Astrocyte of the cerebellum (primary cell): Measurements from ENCODE around the gene HCAR2.

Source experiments
- DNase-seq: peaks from one replicate; pipeline ENCODE4 v3.0.0-alpha.2; 2011; ENCODE audit warnings: low read depth
- H3K4me3 ChIP-seq: 2 replicates; pipeline ENCODE4 v1.5.1; 2011; ENCODE audit warnings: mild to moderate bottlenecking, low read depth, low read length, moderate library complexity
- in situ Hi-C: cut with HindIII; loops from 2 replicates; pipeline ENCODE4 v1.10.0; 2017; ENCODE audit warnings: low sequenced_read_pairs
- TF ChIP-seq, protein P1 (sequence below): IDR thresholded peaks from 2 replicates; pipeline ENCODE4 v1.5.1; 2012; ENCODE audit warnings: low read length, low read depth, moderate library complexity, mild to moderate bottlenecking; ENCODE audit errors: missing control alignments

Gene HCAR2

GRCh38 chr12:122740351-122740750 lies 37.2 kb upstream of the HCAR2 start:
- no peak overlapping the region for H3K4me3 ChIP-seq
- in situ Hi-C loops, result no loop called here
- TF ChIP-seq, protein P1, sequence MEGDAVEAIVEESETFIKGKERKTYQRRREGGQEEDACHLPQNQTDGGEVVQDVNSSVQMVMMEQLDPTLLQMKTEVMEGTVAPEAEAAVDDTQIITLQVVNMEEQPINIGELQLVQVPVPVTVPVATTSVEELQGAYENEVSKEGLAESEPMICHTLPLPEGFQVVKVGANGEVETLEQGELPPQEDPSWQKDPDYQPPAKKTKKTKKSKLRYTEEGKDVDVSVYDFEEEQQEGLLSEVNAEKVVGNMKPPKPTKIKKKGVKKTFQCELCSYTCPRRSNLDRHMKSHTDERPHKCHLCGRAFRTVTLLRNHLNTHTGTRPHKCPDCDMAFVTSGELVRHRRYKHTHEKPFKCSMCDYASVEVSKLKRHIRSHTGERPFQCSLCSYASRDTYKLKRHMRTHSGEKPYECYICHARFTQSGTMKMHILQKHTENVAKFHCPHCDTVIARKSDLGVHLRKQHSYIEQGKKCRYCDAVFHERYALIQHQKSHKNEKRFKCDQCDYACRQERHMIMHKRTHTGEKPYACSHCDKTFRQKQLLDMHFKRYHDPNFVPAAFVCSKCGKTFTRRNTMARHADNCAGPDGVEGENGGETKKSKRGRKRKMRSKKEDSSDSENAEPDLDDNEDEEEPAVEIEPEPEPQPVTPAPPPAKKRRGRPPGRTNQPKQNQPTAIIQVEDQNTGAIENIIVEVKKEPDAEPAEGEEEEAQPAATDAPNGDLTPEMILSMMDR, result no peak
- DNase-seq, result no peak

- TF ChIP-seq, protein P1, result no peak
- H3K4me3 ChIP-seq, result no peak overlapping the region
- in situ Hi-C loops, result no loop called here
- DNase-seq, result no peak
Measured at GRCh38 chr12:122738571-122738970, 35.4 kb upstream of the HCAR2 start.

- in situ Hi-C loops, result no loop called here
- H3K4me3 ChIP-seq, result no peak overlapping the region
- TF ChIP-seq, protein P1, result no peak
- DNase-seq, result no peak
Measured at GRCh38 chr12:122732611-122733010, 29.5 kb upstream of the HCAR2 start.

DNA sequence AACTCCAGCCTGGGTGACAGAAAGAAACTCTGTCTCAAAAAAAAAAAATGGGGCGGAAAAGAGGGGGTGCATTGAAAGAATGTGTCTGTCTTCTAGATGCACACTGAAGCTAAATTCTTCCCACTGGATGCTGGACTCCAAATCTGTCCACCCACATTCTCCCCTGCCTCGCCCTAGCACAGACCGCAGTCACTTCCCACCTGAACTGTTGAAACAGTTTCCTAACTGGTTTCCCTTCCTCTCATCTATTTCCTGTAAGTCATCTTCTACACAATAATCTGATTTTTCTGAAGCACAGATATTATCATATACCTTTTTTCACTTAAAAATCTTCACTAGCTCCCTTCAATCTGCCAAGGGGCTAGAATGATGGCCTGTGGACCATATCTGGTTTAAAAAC lies 29.0 kb upstream of the HCAR2 start:
- DNase-seq, result no peak
- H3K4me3 ChIP-seq, result no peak overlapping the region
- in situ Hi-C loops, result no loop called here
- TF ChIP-seq, protein P1, result no peak

- in situ Hi-C loops, result no loop called here
- no peak for DNase-seq
- H3K4me3 ChIP-seq, result no peak within 1 kb of the TSS
- TF ChIP-seq, protein P1, result no peak
Measured at GRCh38 chr12:122730215-122731014, 27.3 kb upstream of the HCAR2 start, which contains the start of gene HCAR1. Gene HCAR1, minus strand, starts transcription at chr12:122730844. Its CDS starts 505 bp downstream, at chr12:122730339.

- no peak overlapping the region for H3K4me3 ChIP-seq
- TF ChIP-seq, protein P1, result no peak
Measured at GRCh38 chr12:122729583-122730214, 26.5 kb upstream of the HCAR2 start.

More at GRCh38 chr12:122729583-122730214, 26.5 kb upstream of the HCAR2 start:
- DNase-seq, result no peak
- in situ Hi-C loops, result no loop called here
